BJ (cell line): Measurements from ENCODE around the gene PRSS38. TPM values are rescaled to one million over a fixed set of nuclear protein-coding genes. Genes with fewer than 3 reads are reported as not detected.

Experiments
- CTCF ChIA-PET: fragments of 350-600 bp; formaldehyde crosslinking; extraction: SDS; loops from one replicate; lab custom pipeline; 2021; ENCODE audit warnings: antibody characterized with exemption, inconsistent platforms; lab: Yijun Ruan, JAX
- POLR2A ChIA-PET: fragments of 300-600 bp; sonication (Branson Sonifier 250); formaldehyde crosslinking; extraction: SDS; loops from one replicate; lab custom pipeline; 2021; ENCODE audit warnings: antibody characterized with exemption; lab: Charles Lee
- DNase-seq: peaks from one replicate; pipeline ENCODE4 v3.0.0-alpha.2; 2011; ENCODE audit warnings: low read depth
- H3K27me3 ChIP-seq: 2 replicates; pipeline ENCODE4 v1.6.0; 2011; ENCODE audit warnings: low read length; ENCODE audit not compliant: control insufficient read depth, insufficient read depth
- H3K36me3 ChIP-seq: 2 replicates; pipeline ENCODE4 v1.5.1; 2011; ENCODE audit warnings: low read length; ENCODE audit not compliant: control insufficient read depth, insufficient read depth
- H3K4me3 ChIP-seq: 2 replicates; pipeline ENCODE4 v1.5.1; 2011; ENCODE audit warnings: low read depth, mild to moderate bottlenecking, control low read depth, low read length
- polyA plus RNA-seq: library from polyadenylated mRNA; depleted of rRNA; stranded (reverse); fragments of >200 nt; gene quantifications from 2 replicates; pipeline ENCODE4 v1.2.3, GENCODE V29; 2011
- TF ChIP-seq, protein P1 (sequence below): IDR thresholded peaks from 2 replicates; pipeline ENCODE4 v1.5.1; 2011; ENCODE audit warnings: low read depth, mild to moderate bottlenecking, control low read depth, inconsistent platforms, low read length, moderate library complexity; ENCODE audit not compliant: insufficient read depth

Gene PRSS38
- polyA plus RNA-seq, 1 experiment: not detected

DNA sequence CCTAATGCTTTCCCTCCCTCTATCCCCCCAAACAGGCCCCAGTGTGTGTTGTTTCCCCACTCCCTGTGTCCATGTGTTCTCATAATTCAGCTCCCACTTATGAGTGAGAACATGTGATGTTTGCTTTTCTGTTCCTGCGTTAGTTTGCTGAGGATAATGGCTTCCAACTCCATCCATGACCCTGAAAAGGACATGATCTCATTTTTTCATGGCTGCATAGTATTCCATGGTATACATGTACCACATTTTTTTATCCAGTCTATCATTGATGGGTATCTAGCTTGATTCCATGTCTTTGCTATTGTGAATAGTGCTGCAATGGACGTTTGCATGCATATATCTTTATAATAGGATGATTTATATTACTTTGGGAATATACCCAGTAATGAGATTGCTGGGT, 8.7 kb downstream of the PRSS38 start:
- Histone ChIP-seq H3K4me3 (no peak overlapping the region), H3K27me3 (0 out of 2 replicates have a peak, but pooled peaks cover 2% of the 10 kb centered on the region), H3K36me3 (no peaks in the 10 kb centered on the region)
- ChIA-PET POLR2A (no interaction called here), CTCF (no interaction called here)
- no peak for DNase-seq
- TF ChIP-seq, protein P1, sequence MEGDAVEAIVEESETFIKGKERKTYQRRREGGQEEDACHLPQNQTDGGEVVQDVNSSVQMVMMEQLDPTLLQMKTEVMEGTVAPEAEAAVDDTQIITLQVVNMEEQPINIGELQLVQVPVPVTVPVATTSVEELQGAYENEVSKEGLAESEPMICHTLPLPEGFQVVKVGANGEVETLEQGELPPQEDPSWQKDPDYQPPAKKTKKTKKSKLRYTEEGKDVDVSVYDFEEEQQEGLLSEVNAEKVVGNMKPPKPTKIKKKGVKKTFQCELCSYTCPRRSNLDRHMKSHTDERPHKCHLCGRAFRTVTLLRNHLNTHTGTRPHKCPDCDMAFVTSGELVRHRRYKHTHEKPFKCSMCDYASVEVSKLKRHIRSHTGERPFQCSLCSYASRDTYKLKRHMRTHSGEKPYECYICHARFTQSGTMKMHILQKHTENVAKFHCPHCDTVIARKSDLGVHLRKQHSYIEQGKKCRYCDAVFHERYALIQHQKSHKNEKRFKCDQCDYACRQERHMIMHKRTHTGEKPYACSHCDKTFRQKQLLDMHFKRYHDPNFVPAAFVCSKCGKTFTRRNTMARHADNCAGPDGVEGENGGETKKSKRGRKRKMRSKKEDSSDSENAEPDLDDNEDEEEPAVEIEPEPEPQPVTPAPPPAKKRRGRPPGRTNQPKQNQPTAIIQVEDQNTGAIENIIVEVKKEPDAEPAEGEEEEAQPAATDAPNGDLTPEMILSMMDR: no peak

DNA sequence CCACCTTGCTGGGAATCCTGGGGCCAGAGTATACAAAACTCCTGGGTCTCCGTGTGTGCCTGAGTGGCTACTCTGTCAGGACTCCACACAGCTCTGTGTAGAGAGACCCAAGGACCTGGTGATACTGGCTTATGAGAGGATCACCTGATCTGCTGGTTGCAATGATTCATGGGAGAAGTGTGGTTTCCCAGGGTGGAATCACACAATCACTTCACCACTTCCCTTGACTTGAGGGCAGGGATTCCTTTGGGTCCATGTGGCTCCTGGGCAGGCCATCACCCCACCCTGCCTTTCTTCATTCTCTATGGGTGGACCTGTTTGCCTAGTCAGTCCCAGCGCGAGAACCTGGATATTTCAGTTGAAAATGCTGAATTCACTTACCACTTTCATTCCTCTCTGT, 13.3 kb downstream of the PRSS38 start:
- POLR2A ChIA-PET: no interaction called here
- 0 out of 2 replicates have a peak, but pooled peaks cover 2% of the 10 kb centered on the region for H3K27me3 ChIP-seq
- TF ChIP-seq, protein P1: no peak
- DNase-seq: no peak
- H3K36me3 ChIP-seq: no peaks in the 10 kb centered on the region
- CTCF ChIA-PET: no interaction called here
- no peak overlapping the region for H3K4me3 ChIP-seq

DNA sequence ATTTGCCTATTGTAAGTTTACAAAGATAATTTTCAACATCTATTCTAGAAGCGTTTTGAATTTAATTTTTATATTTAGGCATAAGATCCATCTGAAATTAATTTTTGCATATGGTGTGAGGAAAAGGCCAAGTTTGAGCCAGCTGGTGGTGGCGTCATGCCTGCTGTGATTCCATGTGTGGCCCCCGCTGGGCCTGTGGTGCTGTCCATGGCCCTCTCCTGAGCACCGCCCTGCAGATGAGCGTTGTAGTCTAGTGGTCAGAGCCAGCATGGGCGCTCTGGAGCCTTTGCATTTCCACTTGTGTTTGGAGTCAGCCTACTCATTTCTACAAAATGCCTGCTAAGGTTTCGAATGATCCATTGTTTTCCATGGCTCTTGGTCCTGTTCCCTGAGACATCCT, 22.7 kb downstream of the PRSS38 start:
- Histone ChIP-seq H3K27me3 (no peaks in the 10 kb centered on the region), H3K36me3 (no peaks in the 10 kb centered on the region), H3K4me3 (no peak overlapping the region)
- ChIA-PET CTCF (no interaction called here), POLR2A (no interaction called here)
- TF ChIP-seq, protein P1: no peak
- no peak for DNase-seq

DNA sequence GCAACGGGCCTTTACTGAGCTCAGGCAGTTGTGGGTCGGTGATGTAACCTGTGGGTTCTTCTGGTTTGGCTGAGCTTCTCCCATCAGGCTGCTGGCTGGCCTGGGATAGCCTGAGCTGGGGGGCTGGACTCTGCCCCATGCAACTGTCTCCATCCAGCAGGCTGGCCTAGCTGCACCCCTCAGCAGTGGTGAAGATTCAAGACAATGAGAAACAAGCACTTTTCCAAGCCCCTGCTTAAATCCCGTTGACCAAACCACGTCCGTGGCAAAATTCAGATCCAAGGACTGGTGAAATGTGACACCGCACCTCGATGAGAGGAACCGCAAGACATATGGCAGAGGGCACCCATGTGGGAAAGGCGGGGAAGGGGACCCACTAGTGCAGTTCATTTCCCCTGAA, 25.6 kb downstream of the PRSS38 start:
- POLR2A ChIA-PET: no interaction called here
- no peak for DNase-seq
- CTCF ChIA-PET: interaction anchor here (1.1 kb wide), 1 partner anchor 24 kb away, joined by 3 read pairs; no protein-coding TSS in a partner anchor
- Histone ChIP-seq H3K4me3 (no peak overlapping the region), H3K27me3 (no peaks in the 10 kb centered on the region), H3K36me3 (no peaks in the 10 kb centered on the region)
- TF ChIP-seq, protein P1: no peak

DNA sequence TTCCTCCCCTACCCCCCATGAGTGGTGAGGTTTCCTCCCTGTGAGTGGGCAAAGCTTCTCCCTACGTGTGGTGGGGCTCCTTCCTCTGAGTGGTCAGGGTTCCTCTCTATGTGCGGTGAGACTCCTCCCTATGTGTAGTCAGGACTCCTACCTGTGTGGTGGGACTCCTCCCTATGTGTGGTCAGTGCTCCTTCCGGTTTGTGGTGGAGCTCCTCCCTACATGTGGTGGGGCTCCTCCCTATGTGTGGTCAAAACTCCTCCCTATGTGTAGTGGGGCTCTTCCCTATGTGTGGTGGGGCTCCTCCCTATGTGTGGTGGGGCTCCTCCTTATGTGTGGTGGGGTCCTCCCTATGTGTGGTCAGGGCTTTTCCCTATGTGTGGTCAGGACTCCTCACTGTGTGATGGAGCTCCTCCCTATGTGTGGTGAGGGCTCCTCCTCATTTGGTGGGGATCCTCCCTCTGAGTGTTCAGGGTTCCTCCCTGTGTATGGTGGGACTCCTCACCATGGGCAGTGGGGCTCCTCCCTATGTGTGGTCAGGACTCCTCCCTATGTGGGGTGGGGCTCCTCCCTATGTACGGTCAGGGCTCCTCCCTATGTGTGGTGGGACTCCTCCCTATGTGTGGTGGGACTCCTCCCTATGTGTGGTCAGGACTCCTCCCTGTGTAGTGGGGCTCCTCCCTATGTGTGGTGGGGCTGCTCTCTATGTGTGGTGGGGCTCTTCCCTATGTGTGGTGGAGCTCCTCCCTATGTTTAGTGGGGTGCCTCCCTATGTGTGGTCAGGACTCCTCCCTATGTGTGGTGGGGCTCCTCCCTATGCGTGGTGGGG, 29.1 kb downstream of the PRSS38 start:
- no peak for DNase-seq
- CTCF ChIA-PET: no interaction called here
- Histone ChIP-seq H3K27me3 (no peaks in the 10 kb centered on the region), H3K36me3 (no peaks in the 10 kb centered on the region), H3K4me3 (no peak overlapping the region)
- TF ChIP-seq, protein P1: no peak
- POLR2A ChIA-PET: no interaction called here
